Ectodermal cell (in vitro differentiated cells): Measurements from ENCODE around the gene LAMC3.

Source experiments
- H3K27ac ChIP-seq: 2 replicates; pipeline ENCODE4 v1.7.0; 2013; ENCODE audit warnings: mild to moderate bottlenecking, low read depth, low read length; ENCODE audit not compliant: insufficient read depth, poor library complexity, severe bottlenecking
- H3K27me3 ChIP-seq: 2 replicates; pipeline ENCODE4 v1.7.0; 2013; ENCODE audit warnings: mild to moderate bottlenecking, low read length; ENCODE audit not compliant: insufficient read depth, control insufficient read depth, poor library complexity, severe bottlenecking
- H3K36me3 ChIP-seq: one replicate; pipeline ENCODE4 v1.7.0; 2013; ENCODE audit warnings: low read length; ENCODE audit not compliant: control insufficient read depth, insufficient read depth
- H3K4me1 ChIP-seq: one replicate; pipeline ENCODE4 v1.7.0; 2013; ENCODE audit warnings: low read length; ENCODE audit not compliant: control insufficient read depth, insufficient read depth
- H3K4me3 ChIP-seq: 2 replicates; pipeline ENCODE4 v1.7.0; 2013; ENCODE audit warnings: low read depth, low read length, control low read depth; ENCODE audit not compliant: insufficient read depth
- H3K9me3 ChIP-seq: 2 replicates; pipeline ENCODE4 v1.7.0; 2013; ENCODE audit warnings: mild to moderate bottlenecking, low read length, moderate library complexity; ENCODE audit not compliant: control insufficient read depth
- WGBS, 2 experiments: methylation state at CpG; one replicate each; pipeline ENCODE4 v1.1.7; 2013; ENCODE audit warnings: missing lambda C conversion rate in 2 of 2; 5-methylcytosine and 5-hydroxymethylcytosine counted together

LAMC3 gene

DNA sequence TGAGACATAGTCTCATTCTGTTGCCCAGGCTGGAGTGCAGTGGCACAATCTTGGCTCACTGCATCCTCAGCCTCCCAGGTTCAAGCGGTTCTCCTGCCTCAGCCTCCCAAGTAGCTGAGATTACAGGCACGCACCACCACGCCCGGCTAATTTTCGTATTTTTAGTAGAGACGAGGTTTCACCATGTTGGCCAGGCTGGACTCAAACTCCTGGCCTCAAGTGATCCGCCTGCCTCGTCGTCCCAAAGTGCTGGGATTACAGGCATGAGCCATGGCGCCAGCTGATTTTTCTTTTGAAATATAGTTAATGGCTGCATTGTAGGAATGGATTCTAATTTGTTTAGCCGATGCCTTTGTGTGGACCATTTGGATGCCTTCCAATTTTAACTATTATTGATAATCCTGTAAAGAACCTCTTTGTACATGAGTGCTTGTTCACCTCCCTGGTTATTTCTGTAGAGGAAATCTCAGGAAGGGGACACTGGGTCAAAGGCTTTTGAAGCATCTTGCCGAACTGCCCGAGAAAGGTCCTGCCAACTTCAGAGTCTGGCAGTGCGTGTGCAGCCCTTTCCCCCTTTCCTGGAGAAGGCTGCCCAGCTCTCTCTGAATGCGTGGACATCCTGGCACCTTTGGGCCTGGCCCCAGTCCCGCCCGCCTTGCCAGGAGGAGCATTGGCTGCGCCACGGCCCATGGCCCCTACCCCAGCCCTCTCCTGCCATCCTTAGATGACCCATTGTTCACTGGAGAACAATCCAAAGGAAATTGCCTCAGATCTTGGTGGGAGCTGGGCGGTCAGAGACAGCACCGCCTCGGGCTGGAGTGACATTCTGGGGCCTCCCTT is 107.5 kb downstream of the LAMC3 start:
- Histone ChIP-seq H3K36me3 (peaks cover 33% of the 10 kb centered on the region), H3K27me3 (no peaks in the 10 kb centered on the region), H3K4me1 (peaks cover 2% of the 10 kb centered on the region), H3K9me3 (no peaks in the 10 kb centered on the region), H3K27ac (no peak overlapping the region), H3K4me3 (no peak overlapping the region)
- 93 to 94% methylated on average over 21 to 22 of the region's 22 CpGs for WGBS, 2 experiments

DNA sequence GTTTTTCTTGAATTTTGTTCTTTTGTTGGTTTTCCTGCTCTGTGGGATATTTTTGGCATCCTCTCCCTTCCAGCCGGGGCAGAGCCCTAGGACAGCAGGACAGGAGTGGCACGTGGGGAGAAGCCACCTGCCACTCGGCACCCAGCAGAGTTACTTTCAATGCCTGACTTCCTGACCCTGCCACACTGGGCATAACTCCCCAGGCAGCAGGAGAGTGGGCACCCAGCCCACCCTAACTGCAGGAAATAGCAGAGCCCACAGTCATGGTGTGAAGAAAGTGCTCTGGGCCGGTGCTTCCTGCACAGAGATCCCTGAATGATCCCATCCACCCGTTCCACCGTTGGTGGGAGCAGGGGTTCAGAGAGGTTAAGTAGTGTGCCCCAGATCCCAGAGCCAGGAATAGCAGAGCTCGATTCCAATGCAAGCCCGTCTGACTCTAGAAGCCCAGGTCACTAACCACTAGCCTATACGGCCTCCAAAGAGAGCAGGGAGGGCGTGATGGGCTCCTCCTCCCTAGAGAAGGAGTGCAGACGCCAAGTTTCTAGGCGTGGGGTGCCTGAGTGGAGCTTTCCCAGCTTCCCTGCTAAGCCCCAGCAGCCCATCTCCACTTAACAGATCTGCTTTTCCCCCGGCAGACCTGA is 108.3 kb downstream of the LAMC3 start:
- Histone ChIP-seq H3K9me3 (no peaks in the 10 kb centered on the region), H3K4me3 (no peak overlapping the region), H3K4me1 (no peaks in the 10 kb centered on the region), H3K27ac (no peak overlapping the region), H3K36me3 (peaks cover 33% of the 10 kb centered on the region), H3K27me3 (no peaks in the 10 kb centered on the region)
- WGBS, 2 experiments: 93 to 98% methylated on average over 13 of the region's 13 CpGs

- peaks cover 33% of the 10 kb centered on the region for H3K36me3 ChIP-seq
- H3K4me3 ChIP-seq: no peak overlapping the region
- no peaks in the 10 kb centered on the region for H3K27me3 ChIP-seq
- no peaks in the 10 kb centered on the region for H3K9me3 ChIP-seq
- no peaks in the 10 kb centered on the region for H3K4me1 ChIP-seq
- no peak overlapping the region for H3K27ac ChIP-seq
- WGBS, 2 experiments: 95 to 98% methylated on average over 4 of the region's 4 CpGs
Measured at GRCh38 chr9:131117762-131118145, 108.8 kb downstream of the LAMC3 start.

- Histone ChIP-seq H3K4me3 (no peak overlapping the region), H3K4me1 (no peaks in the 10 kb centered on the region), H3K27me3 (no peaks in the 10 kb centered on the region), H3K36me3 (peaks cover 32% of the 10 kb centered on the region), H3K9me3 (no peaks in the 10 kb centered on the region), H3K27ac (no peak overlapping the region)
- WGBS, 2 experiments: 95 to 97% methylated on average over 8 of the region's 8 CpGs
Measured at GRCh38 chr9:131119600-131119999, 110.6 kb downstream of the LAMC3 start.

DNA sequence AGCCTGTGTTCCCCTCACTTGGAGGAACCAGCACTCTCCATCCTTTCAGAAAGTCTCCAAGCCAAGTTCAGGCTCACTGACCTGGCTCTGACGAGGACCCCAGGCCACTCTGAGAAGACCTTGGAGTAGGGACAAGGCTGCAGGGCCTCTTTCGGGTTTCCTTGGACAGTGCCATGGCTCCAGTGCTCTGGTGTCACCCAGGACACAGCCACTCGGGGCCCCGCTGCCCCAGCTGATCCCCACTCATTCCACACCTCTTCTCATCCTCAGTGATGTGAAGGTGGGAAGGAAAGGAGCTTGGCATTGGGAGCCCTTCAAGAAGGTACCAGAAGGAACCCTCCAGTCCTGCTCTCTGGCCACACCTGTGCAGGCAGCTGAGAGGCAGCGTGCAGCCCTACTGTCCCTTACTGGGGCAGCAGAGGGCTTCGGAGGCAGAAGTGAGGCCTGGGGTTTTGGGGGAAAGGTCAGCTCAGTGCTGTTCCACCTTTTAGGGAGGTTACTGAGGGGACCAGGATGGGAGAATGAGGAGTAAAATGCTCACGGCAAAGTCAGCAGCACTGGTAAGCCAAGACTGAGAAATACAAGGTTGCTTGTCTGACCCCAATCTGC is 111.8 kb downstream of the LAMC3 start:
- no peak overlapping the region for H3K27ac ChIP-seq
- no peak overlapping the region for H3K4me3 ChIP-seq
- no peaks in the 10 kb centered on the region for H3K27me3 ChIP-seq
- no peaks in the 10 kb centered on the region for H3K9me3 ChIP-seq
- 94 to 97% methylated on average over 5 to 7 of the region's 7 CpGs for WGBS, 2 experiments
- H3K36me3 ChIP-seq: peaks cover 28% of the 10 kb centered on the region
- no peaks in the 10 kb centered on the region for H3K4me1 ChIP-seq

DNA sequence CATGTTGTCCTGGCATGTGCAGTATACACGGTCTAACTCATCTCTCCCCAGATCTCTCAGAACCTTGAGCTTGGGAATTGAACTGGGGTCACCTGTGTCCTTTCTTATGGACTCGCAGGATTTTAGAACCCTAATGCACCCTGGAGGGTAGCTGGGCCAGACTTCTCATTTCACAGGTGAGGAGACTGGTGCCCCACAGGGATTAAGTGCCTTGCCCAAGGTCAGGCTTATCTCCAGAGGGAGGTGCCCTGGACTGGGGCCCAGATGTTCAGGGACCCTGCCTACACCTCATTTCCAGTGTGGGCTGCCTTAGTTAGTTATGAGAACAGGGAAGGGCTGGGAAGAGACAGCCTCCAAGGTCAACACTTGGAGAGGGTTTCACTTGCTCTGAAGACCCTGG is 112.4 kb downstream of the LAMC3 start:
- Histone ChIP-seq H3K27ac (no peak overlapping the region), H3K4me1 (peaks cover 3% of the 10 kb centered on the region), H3K36me3 (peaks cover 28% of the 10 kb centered on the region), H3K9me3 (no peaks in the 10 kb centered on the region), H3K4me3 (no peak overlapping the region), H3K27me3 (no peaks in the 10 kb centered on the region)
- WGBS, 2 experiments: 89 to 91% methylated on average over 2 of the region's 2 CpGs

DNA sequence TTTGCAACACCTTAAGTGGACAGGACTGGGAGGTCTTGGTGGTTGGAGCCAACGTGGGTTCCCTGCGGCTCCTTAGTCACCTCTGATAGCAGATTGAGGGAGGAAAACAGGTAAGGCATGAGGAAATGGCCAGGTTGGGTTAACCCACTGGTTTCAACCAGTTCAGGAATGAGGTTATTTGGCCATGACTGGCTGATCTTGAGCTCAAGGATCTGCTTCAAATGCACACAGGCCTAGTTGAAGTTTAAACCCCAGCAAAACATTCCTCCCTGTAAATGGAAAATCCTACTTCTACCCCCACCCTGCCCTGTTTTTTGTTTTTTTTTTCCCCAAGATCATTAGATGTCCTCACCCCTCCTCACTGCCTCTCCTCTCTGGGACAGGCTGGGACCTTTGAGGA is 113.2 kb downstream of the LAMC3 start:
- no peaks in the 10 kb centered on the region for H3K9me3 ChIP-seq
- peaks cover 7% of the 10 kb centered on the region for H3K4me1 ChIP-seq
- 93 to 98% methylated on average over 2 of the region's 2 CpGs for WGBS, 2 experiments
- H3K27ac ChIP-seq: no peak overlapping the region
- peaks cover 28% of the 10 kb centered on the region for H3K36me3 ChIP-seq
- no peaks in the 10 kb centered on the region for H3K27me3 ChIP-seq
- no peak overlapping the region for H3K4me3 ChIP-seq

- H3K4me3 ChIP-seq: peak overlapping the region; percentile 99
- H3K36me3 ChIP-seq: peaks cover 34% of the 10 kb centered on the region
- H3K4me1 ChIP-seq: peaks cover 7% of the 10 kb centered on the region
- no peaks in the 10 kb centered on the region for H3K9me3 ChIP-seq
- WGBS, 2 experiments: 4 to 5% methylated on average over 7 of the region's 7 CpGs
- no peaks in the 10 kb centered on the region for H3K27me3 ChIP-seq
- peak overlapping the region; percentile 78 for H3K27ac ChIP-seq
Measured at GRCh38 chr9:131125038-131125287, 116.0 kb downstream of the LAMC3 start.

DNA sequence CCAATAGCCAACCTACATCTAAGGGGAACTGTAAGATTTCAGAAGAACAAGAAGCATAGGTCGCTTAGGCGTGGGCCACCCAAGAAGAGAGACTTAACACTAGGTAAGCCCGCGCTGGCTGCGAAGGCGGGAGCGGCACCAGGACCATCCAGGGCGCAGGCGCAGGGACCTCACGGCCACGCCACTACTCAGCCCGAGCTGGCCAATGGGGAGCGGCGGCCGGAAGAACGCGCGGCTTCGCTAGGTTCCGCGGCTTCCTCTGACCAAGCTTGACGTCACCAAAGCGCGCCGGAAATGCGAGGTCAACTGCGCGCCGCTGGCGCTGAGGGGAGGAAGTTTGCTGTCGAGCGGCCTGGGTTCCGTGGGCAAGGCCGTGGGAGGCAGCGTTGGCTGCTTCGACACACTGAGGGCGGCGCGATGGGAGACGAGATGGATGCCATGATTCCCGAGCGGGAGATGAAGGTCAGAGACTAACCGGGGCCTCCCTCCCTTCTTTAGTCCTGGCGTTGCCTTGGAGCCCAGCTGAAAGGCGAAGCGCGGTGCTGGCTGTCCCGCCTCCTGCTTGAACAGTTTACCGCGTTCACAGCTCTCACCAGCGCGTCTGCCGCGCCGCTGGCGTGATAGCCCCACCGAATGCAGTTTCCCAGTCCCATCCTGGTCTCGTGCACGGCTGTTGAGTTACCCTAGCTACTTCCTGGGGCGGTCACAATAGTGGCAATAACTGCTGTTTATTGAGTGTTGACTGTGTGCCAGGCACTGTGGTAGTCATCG is 116.5 kb downstream of the LAMC3 start, which contains the start of gene NUP214:
NUP214 (plus strand) TSS at position 299 of the 771 bp plus-strand sequence; CDS start at position 418, 119 bp downstream.
- Histone ChIP-seq H3K9me3 (no peaks in the 10 kb centered on the region), H3K27ac (peak within 1 kb of the TSS; percentile 78), H3K27me3 (no peaks in the 10 kb centered on the region), H3K4me3 (peak within 1 kb of the TSS; percentile 99), H3K4me1 (peaks cover 7% of the 10 kb centered on the region), H3K36me3 (peaks cover 35% of the 10 kb centered on the region)
- 0% methylated on average over 61 of the region's 61 CpGs for WGBS, 2 experiments

- WGBS, 2 experiments: 4 to 5% methylated on average over 11 of the region's 11 CpGs
Measured at GRCh38 chr9:131126059-131126426, 117.1 kb downstream of the LAMC3 start.

More at GRCh38 chr9:131126059-131126426, 117.1 kb downstream of the LAMC3 start:
- Histone ChIP-seq H3K4me3 (peak overlapping the region; percentile 99), H3K27ac (no peak overlapping the region), H3K27me3 (no peaks in the 10 kb centered on the region), H3K9me3 (no peaks in the 10 kb centered on the region), H3K36me3 (peaks cover 36% of the 10 kb centered on the region), H3K4me1 (peaks cover 7% of the 10 kb centered on the region)
